ENCODE measurements around the gene PPP1R9A.

PPP1R9A gene

GRCh38 chr7:95199779-95200558 is 292.6 kb downstream of the PPP1R9A start:
- no peak for DNase-seq (ENCODE audit: low read depth, low spot score)

- DNase-seq (ENCODE audit: low read depth, low spot score): no peak
Observed at GRCh38 chr7:95200741-95201140, 293.3 kb downstream of the PPP1R9A start.

- DNase-seq (ENCODE audit: low read depth, low spot score): no peak
Observed at GRCh38 chr7:95201727-95202126, 294.3 kb downstream of the PPP1R9A start.

- DNase-seq (ENCODE audit: low read depth, low spot score): no peak
Observed at GRCh38 chr7:95204618-95205017, 297.2 kb downstream of the PPP1R9A start.

DNA sequence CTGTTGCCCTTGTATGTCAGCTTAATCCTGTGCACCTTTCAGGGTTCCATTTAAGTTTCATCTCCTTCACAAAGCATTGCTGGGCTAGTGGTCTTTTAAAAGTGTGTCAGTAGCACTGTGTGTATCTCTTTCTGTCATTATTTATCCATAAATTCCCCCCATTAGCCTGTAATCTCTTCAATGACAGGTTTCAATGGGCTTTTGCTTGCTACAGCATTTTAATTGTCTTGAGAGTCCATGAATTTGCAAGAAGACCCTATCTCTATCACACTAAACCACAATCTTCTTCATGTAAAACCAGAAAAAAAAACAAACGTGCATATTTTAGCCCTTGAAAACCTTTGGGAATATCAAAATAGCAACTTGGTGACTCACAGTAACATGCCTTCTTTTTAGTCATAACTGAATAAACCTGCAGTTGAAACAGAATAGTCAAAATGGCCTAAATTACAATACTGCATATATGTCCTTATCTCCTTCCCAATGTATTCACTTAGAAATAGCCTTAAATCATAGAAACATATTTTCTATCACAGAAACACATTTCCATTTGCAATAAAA is 298.4 kb downstream of the PPP1R9A start:
- DNase-seq (ENCODE audit: low read depth, low spot score): no peak

DNA sequence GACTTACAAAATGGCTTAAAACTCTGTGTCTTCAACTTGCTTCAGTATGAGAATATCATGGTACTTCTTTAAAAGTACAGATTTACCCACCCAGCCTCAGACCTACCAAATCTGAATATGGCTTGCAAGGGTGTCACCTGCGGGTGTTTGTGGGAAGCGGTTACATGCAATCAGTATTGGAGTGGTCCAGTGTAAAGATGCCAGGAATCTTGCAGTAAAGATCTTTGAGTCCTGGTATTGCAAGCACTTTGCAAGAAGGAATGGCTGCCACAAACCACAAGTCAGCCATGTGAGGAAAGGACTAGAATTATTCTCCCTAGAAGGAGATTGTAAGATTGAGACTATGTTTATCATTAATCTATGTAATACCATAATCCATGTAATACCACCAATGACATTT is 301.9 kb downstream of the PPP1R9A start:
- no peak for DNase-seq (ENCODE audit: low read depth, low spot score)

DNA sequence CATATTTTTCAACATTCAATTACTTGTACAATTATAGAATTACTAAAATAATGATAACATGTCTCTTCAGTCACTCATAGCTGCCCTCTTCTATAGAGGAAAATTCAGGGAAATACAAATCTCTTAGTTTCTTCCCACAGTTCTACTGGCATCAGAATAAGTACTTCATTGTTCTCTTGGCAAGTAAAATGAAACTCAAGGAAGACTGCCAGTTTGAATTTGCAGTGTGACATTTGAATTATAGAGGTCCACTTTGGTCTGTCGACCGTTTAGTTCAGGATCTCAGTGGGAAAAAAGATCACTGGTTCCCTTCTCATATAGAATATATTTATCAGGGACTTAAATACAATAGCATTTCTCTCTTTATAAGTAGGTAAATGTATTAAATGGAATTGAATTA is 302.4 kb downstream of the PPP1R9A start:
- DNase-seq (ENCODE audit: low read depth, low spot score): no peak

GRCh38 chr7:95213148-95213547 is 305.8 kb downstream of the PPP1R9A start:
- no peak for DNase-seq (ENCODE audit: low read depth, low spot score)

- DNase-seq (ENCODE audit: low read depth, low spot score): no peak
Observed at GRCh38 chr7:95213809-95214492, 306.6 kb downstream of the PPP1R9A start.

GRCh38 chr7:95219721-95220120 is 312.3 kb downstream of the PPP1R9A start:
- DNase-seq (ENCODE audit: low read depth, low spot score): no peak

GRCh38 chr7:95220328-95220727 is 312.9 kb downstream of the PPP1R9A start:
- DNase-seq (ENCODE audit: low read depth, low spot score): no peak

GRCh38 chr7:95225301-95225700 is 317.9 kb downstream of the PPP1R9A start:
- no peak for DNase-seq (ENCODE audit: low read depth, low spot score)

DNA sequence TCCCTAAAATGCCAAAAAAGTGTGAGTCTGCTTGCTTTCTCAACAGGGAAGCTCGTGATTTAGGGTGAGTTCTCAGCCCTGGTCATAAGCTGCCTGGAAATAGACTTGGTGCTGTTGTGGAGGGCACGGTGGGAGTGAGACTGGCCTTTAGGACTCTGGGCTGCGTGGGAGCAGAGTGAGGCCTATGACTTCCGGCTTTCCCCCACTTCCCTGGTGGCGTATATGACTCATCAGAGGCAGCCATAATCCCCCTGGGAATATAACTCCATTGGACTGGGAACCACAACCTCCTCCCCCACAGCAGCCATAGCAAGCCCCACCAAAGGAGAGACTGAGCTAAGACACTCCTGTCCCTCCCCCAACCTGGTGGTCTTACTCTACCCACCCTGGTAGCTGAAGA is 321.9 kb downstream of the PPP1R9A start:
- DNase-seq (ENCODE audit: low read depth, low spot score): no peak

DNA sequence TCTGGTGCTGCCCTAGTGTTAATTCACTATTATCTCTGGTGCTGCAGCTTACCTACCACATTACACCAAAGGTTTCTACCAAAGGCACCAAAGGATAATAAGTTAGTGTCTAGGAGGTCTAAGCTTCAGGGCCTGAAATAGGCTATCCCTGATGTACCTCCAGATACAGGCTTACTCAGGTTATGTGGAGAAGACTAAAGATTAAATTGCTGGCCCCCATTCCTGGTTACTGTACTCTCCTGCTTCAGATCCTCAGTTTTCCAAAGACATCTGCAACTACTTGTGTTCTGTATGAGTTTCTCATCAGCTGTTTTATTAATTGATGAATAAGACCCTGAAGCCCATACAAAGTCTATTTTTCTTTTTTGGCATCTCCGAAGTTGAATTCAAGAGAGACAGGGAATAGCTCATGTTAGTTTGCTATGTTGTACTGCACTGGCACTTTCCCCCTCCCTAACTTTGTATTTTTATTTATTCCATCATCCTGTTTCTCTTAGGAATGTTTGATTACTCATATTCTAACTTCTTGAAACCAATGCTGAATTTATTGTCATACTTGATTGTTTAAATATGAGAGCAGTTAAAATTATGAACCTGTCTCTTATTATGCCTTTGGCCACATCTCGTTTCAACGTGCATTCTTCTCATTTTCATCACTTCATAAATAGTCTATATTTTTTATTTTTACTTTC is 331.0 kb downstream of the PPP1R9A start:
- no peak for DNase-seq (ENCODE audit: low read depth, low spot score)

GRCh38 chr7:95240921-95241320 is 333.5 kb downstream of the PPP1R9A start:
- DNase-seq (ENCODE audit: low read depth, low spot score): no peak

DNA sequence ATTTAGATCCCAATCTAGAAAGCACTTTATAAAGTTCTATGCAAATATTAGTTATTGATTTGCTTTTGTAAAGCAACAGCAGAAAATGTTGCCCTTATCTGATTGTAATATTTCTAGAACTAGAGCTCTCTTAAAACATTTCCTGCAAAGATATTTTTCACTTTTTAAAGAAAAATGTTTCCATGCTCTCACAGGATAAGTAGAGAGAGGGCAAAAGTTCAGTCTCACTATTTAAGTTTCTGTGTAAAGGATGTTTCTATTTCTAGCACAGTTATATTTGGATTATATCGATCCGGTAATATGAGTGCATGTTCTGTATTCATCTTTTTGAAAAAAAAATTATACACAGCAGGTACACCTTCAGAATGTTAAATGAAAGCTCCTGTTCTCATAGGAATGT is 334.9 kb downstream of the PPP1R9A start:
- DNase-seq (ENCODE audit: low read depth, low spot score): no peak

GRCh38 chr7:95244616-95245015 is 337.2 kb downstream of the PPP1R9A start:
- no peak for DNase-seq (ENCODE audit: low read depth, low spot score)

DNA sequence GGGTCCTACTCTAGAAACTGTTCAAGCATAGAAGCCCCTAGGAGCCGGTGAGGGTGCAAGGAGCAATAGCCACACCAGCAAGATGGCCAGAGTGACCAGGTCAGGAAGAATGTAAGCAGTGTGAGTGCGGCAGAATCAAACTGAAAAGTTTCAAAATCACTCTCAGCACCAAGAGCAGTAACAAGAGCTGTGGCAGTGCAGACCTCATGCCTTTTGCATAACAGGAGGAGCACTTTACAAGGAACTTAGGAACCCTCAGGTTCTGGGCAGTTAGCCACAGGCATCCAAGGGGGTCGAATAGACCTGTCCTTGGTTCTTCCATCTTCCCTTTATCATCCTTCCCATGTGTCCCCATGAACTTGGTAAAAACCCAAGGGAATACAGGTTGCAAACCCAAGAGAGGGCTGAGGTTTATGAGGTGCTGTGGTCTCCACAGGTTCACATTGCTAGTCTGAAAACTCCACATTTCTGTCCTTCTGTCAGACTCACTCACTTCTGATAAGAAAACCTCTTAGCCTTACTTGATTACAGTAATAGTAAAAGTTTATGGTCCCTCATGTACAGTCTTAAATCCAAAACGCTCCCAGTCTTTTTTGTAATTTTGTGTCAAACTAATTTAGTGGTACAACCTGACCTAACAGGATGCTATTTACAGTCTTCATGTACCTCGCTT is 338.6 kb downstream of the PPP1R9A start:
- DNase-seq (ENCODE audit: low read depth, low spot score): no peak

- DNase-seq (ENCODE audit: low read depth, low spot score): no peak
Observed at GRCh38 chr7:95246831-95247370, 339.5 kb downstream of the PPP1R9A start.

DNA sequence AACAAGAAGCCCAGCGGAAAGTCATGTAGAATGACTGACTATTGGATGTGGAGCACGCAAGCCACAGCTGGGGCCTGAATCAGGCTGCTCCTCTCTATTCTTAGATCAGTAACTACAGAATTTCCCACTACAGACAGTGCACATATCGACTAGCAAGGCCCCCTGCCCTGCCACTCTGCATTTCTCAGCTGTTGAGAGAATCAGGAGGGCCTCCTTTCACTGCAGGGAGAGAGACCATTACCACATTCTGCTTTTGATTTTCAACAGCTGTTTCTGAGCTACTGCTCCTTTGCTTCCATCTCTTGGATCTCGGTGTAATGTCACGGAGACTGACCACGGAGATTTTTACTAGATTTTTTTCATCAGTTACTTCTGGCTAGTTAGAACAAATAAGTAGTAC is 343.2 kb downstream of the PPP1R9A start:
- DNase-seq (ENCODE audit: low read depth, low spot score): no peak

GRCh38 chr7:95251966-95252365 is 344.6 kb downstream of the PPP1R9A start:
- DNase-seq (ENCODE audit: low read depth, low spot score): no peak

GRCh38 chr7:95253986-95254385 is 346.6 kb downstream of the PPP1R9A start:
- DNase-seq (ENCODE audit: low read depth, low spot score): no peak
